Measurements from ENCODE around the gene KRTAP12-2.

GRCh38 chr21:44686000-44686781 lies 19.5 kb upstream of the KRTAP12-2 start:
- TF ChIP-seq CTCF (conservative IDR thresholded peaks at IDR 0.05 in 1 of 2, IDR thresholded peaks at IDR 0.05 in 1 of 2; ENCODE audit: extremely low read depth in 1 of 2, insufficient read depth in 1 of 2, low read depth in 1 of 2, low read length in 2 of 2) (no peak), EZH2 (IDR thresholded peaks at IDR 0.05; ENCODE audit: borderline replicate concordance, low read length) (no peak)

Data from mammary epithelial cell (primary cell).